Measurements from ENCODE around the gene SASH1.
"Not testable (repeated sequence)": the region's sequence is repeated elsewhere in the genome, so short reads cannot be mapped to it uniquely, and the experiment has no call there.

The SASH1 gene

DNA sequence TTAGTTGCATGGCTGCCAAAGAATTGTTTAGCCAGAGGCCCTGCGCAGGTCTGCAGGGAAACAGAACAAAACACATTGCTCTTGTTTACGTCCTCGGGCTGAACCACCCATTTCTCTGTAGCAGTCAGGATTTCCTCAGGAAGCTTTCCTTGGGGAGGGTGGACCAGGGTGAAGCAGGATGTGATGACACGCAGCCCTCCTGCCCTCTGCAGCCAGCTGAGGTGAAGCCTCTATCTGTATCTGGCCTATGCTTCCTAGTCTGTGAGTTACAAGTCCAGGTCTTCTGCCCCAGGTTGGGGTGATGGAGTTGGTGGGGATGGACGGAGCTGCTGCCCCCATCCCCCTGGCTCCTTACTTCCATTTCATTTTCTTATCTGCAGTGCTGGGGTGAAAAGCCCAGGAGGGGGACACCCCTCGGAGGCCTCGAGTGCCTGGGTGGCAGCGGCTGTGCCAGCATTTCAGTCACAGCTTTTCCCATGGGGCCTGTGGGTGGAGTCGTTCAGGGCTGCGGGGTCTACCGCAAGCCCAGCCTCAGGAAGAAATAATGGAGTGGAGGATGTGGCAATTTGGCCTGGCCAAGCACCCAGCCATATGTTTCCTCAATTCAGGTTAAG lies 24.9 kb downstream of the SASH1 start:
- no peak for DNase-seq (ENCODE audit: low read depth)

DNA sequence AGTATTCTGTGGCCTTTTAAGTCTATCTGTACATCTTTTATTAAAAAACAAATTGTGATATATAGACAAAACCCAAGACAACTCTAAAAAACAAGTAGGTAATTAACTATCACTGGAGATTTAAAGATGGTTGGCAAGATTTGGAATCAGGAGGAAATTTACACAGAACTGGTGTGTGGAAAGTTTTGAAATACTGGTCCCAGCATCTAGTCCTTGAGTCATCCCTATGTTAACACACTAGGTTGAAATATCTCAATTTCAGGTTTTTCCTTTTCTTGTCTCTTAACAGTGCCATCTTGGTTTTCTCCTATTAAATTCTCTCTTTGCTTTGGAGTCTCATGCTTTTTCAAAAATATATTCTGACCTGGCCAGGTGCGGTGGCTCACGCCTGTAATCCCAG lies 27.5 kb downstream of the SASH1 start:
- no peak for DNase-seq (ENCODE audit: low read depth)

DNA sequence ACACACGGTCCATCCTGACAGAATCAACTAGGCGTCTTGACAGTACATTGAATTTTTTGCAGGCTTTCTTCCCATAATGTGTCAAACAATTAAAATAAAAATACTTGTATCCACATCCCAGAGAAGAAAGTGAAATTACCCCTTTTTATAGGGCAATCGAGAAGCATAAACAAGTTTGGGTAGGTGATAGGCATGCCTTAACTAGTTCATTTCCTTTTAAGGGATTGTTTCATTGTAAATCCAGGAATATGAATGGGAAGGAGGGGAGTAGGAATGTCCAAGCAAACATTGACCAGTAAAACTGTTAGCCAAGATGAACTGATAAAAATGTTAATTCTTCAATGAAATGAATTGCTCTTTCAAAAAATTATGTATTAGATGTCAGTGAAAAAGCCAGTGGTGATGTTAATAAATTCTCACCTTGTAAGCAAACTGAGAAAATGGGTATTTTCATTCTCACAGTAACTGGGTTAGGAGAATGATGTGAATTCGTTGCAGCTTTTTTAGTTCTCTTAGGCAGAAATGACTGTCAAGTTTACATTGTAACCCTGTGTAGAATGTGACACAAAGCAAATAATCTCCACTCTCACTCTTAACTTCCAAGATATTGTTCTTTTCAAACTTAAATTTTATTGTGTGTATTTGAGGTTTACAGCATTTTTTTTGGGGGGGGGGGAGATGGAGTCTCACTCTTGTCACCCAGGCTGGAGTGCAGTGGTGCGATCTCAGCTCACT lies 31.6 kb downstream of the SASH1 start:
- DNase-seq (ENCODE audit: low read depth): no peak

DNA sequence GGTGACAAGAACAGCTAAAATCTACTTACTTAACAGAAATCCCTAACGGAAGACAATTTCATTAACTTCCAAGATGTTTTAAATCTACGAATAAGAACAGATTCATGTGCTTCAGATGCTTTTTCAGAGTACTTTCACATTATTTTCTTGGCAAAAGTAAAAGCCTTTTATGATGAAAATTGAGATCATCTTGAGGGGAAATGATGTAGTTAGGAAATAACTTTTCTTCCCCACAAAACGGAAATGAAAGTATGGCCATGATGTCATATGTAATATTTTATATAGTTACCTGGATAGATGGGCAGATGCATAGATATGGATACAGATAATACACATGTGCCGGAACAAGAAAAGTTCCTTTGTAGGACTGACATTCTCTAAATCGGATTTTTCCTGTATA lies 32.8 kb downstream of the SASH1 start:
- DNase-seq (ENCODE audit: low read depth): no peak

DNA sequence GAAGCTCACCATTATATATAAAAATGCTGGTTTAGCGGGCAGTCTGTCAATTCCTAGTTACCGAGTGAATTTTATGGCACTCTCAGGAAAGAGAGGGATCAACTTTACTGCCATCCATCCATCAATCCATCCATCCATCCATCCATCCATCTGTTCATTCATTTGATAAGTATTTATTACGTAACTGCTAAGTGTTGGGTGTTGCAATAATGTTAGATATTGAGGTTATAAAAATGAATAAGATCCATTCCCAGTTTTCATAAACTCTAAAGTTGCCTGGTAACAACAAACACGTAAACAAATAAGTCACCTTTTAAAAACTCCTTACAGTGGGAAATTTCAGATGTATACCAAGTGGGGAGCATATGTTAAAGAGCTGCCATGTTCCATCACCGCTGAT lies 36.8 kb downstream of the SASH1 start:
- DNase-seq (ENCODE audit: low read depth): no peak

DNA sequence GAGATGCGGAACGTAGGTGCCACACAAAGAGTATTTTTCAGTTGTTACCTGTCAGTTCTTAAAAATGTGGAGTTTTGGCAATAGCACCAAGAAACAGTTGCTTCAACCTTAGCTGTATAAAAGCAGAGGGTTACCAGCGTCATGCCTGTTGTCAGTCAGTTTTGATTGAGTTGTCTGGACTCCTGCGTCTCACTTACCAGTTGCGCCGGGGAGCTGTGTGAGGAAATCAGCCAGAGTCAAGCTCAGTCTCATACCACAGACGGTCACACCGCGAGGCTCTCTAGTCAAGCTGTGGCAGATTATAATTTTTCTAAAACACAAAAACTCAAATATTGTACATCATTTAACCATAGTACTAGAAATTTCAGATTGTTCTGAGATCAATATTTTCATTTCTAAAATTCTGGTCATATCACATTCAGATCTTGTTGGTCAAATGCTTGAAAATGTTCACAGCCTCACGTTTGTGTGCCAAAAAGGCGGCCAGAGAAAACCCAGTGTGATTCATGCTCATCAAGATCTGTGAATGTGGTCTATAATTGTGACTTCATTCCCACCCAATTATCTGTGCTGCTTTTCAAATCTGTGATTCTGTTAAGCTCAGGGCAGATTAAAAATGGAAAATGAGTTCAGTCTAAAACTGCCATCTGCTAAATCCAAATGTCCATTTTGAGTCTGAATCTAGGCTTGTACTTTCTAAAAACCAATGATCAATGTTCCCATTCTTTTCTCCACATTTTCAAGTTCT lies 37.5 kb downstream of the SASH1 start:
- DNase-seq (ENCODE audit: low read depth): no peak

DNA sequence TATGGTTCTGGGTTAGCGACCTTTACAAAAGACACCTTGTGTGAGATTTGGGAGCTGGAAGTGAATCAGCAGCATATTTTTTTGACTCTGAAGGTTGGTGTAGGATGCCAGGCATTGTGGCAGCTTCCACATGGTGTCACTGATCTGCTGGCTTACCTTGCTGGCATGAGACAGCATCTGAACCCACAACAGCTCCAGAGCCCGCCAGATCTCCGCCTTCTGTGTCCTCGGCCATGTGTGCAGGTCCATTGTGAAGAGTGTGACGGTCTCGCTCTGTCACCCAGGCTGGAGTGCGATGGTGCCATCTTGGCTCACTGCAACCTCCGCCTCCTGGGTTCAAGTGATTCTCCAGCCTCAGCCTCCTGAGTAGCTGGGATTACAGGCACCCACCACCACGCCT lies 39.4 kb downstream of the SASH1 start:
- DNase-seq (ENCODE audit: low read depth): not testable (repeated sequence)

DNA sequence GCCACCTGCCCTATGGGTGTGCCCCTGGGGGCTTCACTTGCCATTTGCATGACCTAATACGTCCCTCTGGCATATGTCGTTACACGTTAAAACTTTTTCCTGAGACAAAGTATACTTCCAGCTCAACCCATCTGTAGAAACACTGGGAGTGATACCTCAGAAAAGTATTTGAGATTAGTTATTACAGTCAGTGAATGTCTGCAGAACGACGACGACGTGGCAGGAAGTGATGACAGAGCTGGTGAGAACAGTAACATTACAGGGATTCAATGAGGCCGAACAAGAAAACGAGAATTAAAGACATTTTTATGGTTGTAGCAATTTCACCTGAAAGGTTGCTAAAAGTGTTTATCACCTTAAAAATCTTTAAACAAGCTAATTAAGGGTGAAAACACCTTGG lies 40.2 kb downstream of the SASH1 start:
- no peak for DNase-seq (ENCODE audit: low read depth)

DNA sequence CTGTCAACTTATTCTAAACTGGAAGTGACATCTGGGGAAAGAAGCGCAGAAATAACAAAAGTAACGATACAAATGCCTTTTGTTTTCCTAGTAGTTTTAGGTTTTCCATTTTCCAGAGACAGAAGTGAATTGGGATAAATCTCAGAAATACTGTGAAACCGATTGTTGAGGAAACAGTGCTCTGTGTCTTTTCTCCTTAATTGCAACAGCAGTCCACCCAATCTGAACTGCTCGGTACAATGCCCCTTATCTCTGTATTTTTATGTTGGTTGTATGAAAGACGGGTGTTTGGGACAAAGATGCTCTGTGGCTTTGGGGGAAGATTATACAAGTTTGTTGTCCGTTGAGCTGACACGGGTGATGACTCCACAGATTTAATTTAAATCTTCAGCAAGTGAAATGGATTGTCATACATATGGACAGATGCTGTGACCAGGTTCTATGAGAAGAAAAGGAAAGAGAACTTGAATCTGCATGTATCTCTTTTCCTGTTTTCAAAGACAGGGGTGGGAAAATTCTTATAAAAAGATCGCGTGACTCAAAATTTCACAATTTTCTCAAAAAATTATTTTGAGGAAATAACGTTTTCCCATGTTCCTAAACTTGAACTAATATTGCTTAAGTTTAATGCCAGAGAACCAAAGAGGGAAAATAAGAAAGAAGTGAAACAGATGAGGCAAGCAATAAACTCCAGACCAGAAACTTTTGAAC lies 41.2 kb downstream of the SASH1 start:
- no peak for DNase-seq (ENCODE audit: low read depth)

DNA sequence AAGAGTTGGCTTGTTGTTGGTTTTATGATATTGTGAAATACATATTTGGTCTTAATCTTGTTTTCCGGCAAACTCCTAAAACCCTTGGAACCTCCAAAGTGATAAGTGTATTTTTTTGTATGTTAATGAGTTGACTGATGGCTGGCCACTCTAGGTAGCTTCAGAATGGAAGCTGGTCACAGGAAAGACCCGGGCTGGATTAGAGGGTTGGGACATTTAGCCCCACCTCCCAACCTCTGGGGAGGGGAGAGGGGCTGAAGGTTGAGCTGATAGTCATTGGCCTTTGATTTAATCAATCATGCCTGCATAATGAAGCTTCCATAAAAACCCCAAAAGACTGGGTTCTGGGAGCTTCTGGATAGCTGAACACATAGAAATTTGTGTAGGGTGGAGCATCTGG lies 42.7 kb downstream of the SASH1 start:
- no peak for DNase-seq (ENCODE audit: low read depth)

DNA sequence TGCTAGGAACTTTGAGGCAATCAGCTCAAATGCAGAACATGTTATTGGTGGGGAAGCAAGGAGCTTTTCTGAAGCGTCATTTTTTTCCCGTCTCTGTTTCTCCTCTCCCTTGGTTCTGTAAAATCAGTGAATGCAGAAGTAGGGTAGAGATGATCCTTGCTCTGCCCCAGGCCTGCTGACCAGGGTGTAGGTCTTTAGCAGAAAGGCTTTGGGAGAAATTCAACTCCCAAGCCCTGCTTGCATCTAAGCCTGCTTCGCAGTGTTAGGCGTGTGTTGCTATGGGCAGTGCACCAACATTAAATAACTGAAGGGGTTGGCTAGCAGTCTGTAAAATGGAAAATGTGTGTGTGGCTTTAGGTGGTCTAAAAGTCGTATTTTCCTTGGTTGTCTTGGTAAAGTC lies 45.9 kb downstream of the SASH1 start:
- no peak for DNase-seq (ENCODE audit: low read depth)

DNA sequence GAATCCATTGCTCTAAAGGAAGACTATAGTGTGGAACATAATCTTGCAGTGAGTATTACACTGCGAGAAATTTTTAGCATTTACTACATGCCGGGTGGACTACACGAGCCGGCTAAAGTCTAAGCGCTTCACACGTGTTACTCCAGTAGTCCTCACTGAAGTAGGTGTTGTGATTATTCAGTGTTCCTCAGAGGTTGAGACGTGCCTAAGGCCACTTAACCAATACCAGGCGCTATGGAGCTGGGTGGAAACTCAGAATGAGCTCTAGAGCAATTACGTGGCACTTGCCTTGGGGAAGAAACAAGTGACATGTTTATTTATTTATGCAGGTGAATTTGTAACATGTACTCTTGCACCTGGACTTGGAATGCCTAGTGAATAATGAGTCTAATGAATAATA lies 46.4 kb downstream of the SASH1 start:
- no peak for DNase-seq (ENCODE audit: low read depth)

DNA sequence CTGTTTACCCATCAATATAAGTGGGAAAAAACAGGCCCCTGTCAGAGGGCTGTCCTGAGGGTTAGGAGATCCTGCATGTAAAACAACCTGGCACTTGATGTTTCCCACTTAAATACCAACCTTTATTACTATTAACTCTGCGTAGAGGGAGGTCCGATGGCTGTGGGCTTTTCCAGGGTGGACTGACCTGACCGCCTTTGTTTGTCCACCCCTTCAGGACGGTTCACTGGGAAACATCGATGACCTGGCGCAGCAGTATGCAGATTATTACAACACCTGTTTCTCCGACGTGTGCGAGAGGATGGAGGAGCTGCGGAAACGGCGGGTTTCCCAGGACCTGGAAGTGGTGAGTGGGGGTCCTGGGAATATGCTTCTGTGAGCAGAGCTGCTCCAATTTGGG lies 47.3 kb downstream of the SASH1 start:
- no peak for DNase-seq (ENCODE audit: low read depth)

DNA sequence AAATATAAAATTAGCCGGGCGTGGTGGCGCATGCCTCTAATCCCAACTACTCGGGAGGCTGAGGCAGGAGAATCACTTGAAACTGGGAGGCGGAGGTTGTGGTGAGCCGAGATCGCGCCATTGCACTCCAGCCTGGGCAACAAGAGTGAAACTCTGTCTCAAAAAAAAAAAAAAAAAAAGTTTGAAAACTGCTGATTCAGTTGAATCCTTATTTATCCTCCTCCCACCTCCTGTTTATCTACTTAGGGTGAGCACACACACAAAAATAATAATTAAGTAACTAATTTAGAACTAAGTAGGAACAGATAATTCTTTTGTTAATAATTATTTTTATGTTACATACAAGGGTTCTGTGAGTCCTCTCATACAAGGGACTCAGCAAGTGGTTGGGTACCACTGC lies 49.5 kb downstream of the SASH1 start:
- DNase-seq (ENCODE audit: low read depth): not testable (repeated sequence)

DNA sequence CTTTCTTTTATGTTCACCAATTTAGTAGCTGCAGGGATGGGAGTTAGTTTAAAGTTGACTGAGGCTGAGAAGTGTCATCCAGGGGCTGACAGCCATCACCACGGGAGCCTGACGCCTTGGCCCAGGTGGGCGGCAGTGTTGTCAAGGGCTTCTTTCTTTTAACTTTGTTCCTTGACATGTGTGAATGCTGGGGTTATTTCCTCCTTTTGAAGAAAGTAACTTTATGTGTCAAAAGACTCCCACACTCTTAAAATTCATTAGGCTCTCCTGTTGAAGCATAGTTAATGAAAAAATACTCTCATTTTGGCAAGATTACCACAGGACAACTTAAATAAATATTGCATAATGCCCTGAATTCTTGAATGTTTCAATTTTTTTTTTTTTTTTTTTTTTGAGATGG lies 50.0 kb downstream of the SASH1 start:
- DNase-seq (ENCODE audit: low read depth): no peak

DNA sequence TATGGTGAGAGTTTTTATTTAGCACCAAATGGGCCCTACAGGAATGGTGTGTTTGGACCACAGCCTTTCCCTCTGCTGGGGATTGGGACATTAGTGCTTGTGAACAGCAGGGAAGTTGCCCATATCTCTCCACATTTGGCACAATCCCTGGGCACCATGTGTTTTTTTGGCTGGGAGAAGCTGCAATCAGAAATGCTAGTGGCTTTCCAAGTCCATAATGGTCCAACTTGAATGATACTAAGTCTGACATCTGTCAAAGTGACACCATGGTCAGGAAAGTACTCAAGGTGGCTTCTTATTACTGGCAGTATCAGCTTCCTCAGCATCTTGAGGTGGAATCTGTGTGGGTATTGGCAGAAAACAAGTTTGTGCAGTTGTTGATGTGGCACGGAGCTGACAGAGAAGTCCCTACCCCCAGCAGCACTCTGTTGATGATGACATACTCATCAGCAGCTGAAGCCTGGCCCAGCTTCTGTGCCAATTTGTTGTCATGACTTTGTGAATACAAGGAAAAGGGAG lies 53.0 kb downstream of the SASH1 start:
- DNase-seq (ENCODE audit: low read depth): no peak

DNA sequence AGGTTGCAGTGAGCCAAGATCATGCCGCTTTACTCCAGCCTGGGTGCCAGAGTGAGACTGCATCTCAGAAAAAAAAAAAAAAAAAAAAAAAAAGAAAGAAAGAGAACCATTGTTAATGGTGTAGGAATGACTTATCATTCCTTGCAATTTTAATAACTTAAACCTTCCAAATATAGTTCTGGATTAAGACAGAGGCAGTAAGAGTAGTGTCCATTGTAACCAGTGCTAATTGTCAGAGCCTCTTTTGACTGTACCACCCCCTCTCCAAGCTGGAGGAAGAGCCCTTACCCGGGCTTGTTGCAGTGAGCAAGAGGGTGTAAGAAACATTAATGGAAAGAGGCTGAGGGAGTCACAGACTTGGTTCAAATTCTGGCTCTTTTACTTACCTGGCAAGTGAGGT lies 53.8 kb downstream of the SASH1 start:
- DNase-seq (ENCODE audit: low read depth): no peak

DNA sequence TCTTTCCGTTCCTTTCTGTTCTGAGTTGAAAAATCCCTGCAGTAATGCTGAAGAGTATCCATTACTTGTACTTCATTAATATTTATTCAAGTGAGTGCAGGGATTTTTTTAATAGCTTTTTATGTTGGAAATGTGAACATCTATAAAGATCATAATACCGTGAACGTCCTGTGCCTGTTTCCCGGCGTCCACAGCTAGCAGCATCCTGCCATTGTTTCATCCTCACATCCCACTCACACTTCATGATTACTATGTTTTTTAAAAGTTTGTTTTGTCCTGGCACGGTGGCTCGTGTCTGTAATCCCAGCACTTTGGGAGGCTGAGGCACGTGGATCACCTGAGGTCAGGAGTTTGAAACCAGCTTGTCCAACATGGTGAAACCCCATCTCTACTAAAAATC lies 54.3 kb downstream of the SASH1 start:
- DNase-seq (ENCODE audit: low read depth): no peak

DNA sequence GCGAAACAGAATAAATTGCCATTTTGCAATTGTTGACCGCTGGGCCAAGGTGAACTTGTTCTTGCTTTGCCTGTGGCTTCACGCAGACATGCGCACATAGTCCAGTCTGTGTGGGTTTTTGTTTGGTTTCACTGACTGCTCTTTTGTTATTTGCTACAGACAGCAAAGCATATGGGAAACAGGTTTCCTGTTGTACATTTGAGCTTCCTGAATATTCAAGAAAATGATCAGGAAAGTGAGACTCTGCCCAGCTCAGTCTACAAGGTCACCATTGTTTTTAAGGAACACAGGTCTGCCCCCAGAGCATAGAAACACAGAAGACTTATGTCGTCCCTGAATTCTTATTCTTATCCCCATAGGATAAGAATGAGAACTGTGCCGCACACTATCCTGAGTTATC lies 55.6 kb downstream of the SASH1 start:
- no peak for DNase-seq (ENCODE audit: low read depth)

DNA sequence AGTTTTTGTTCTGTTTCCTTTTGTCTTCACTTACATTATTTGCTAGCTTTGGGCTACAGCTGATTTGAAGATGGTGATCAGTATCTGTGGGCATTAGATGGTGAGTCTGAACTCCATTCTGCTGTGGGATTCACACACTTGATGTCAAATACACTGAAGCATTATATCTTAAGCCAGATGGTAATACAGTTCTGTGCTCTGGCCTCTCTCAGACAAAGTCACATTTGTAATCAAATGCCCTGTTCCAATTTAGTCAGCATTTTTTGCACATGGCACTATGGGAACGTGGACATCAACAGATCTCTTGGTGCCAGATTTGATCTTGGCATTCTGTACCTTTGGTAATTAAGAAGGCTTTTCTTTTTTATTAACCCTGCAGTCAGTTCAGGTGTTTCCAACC lies 56.0 kb downstream of the SASH1 start:
- no peak for DNase-seq (ENCODE audit: low read depth)

DNA sequence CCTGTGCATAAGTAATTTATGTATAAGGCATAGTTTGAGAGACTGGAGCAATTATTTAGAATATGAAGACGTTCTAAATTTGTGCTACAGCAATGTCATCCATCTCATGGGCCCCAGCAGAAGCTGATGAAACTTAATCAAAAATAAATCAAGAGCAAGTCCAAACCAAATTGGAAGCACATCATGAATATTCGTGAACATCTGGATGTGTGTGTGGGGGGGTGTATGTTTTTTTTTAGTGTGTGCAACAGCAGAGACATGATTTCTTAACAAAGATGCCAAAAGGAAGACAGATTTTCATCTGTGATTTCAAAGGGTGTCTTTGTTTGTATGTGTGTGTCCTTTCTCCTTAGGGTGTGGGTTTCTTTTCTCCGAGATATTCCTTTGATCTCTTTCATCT lies 58.9 kb downstream of the SASH1 start:
- DNase-seq (ENCODE audit: low read depth): no peak

DNA sequence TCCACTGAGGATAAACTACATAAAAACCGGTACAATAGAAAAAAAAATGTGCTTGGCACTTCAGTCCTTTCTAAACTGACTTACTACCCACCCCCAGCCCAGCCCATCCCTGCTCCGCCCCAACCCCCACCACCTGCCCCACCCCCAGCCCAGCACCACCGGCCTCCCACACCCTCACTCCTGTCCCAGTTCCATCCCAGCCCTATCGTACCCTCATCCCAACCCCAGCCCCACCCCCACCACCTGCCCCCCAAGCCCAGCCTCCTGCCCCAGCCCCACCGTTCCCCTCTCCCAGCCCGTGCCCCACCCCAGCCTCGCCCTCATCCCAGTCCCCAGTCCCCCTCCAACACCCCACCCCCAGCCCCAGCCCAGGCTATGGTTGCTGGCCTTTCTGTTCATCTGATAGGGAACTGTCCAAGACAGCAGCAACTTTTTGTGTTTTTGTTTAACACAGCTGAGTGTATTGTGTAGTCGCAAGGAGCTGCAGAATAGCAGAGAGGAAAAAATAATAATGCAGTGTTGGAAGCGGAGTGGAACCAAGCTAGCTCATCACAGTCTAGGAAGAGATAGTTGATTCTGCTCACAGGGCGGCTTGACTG lies 61.9 kb downstream of the SASH1 start:
- no peak for DNase-seq (ENCODE audit: low read depth)

Measured in activated T-helper 9 cell treated with anti-CD3 and anti-CD28 coated beads, Interleukin-2, amount 50 U/mL, for 16 hours (primary cell).